ENCODE results near the gene TRIO. TPM values are rescaled to one million over a fixed set of nuclear protein-coding genes. Genes with fewer than 3 reads are reported as not detected.

Gene TRIO
- total and polyA plus RNA-seq, 2 donors (not counting 3 experiments of a cell fraction or from before 2014, with no cell fraction given), result 82.9 to 248 TPM

GRCh38 chr5:14506661-14507060, 363.5 kb downstream of the TRIO start:
- no peaks in the 10 kb centered on the region for H3K27me3 ChIP-seq (ENCODE audit: control insufficient read depth in 2 of 2, insufficient read depth in 2 of 2, low read length in 2 of 2)
- no peaks in the 10 kb centered on the region for H3K9me1 ChIP-seq (replicated peaks; ENCODE audit: control insufficient read depth, extremely low read depth, insufficient read depth, low read length)
- no TSS peak for BruUV-seq (replicated peaks)
- H4K20me1 ChIP-seq (replicated peaks; ENCODE audit: control insufficient read depth, extremely low read depth, insufficient read depth, low read length), result no peaks in the 10 kb centered on the region
- intact Hi-C loops (cut with micrococcal nuclease), result no loop called here
- no peak for FAIRE-seq
- ChIA-PET CTCF (interaction anchor here (3.3 kb wide), 1 partner anchor 142 kb away, joined by 11 read pairs; no protein-coding TSS in a partner anchor), POLR2A (no interaction called here)
- H3K79me2 ChIP-seq (ENCODE audit: control insufficient read depth, insufficient read depth, low read length), result no peaks in the 10 kb centered on the region
- H3K27ac ChIP-seq (ENCODE audit: insufficient read depth, low read depth, low read length), result no peak overlapping the region
- H3K4me1 ChIP-seq (ENCODE audit: control insufficient read depth, extremely low read depth, insufficient read depth, low read length), result no peaks in the 10 kb centered on the region
- H2AFZ ChIP-seq (ENCODE audit: low read depth, low read length), result no peak overlapping the region
- no peak for TF ChIP-seq MAX (IDR thresholded peaks at IDR 0.05; ENCODE audit: insufficient read depth, insufficient read length)
- no peak for TF ChIP-seq GATA2 (IDR thresholded peaks at IDR 0.05; ENCODE audit: insufficient read depth, insufficient read length, low read depth, low read length)
- TF ChIP-seq POLR2AphosphoS5 (IDR thresholded peaks at IDR 0.05; ENCODE audit: insufficient read depth, low read depth, low read length), result no peak
- no peak for TF ChIP-seq MYC (IDR thresholded peaks at IDR 0.05; ENCODE audit: low read depth, low read length)
- no peak for TF ChIP-seq CTCF (IDR thresholded peaks at IDR 0.05; ENCODE audit: extremely low read depth in 1 of 2, insufficient read depth in 1 of 2, low read depth in 1 of 2, low read length in 2 of 2)
- TF ChIP-seq JUN (IDR thresholded peaks at IDR 0.05; ENCODE audit: borderline replicate concordance, insufficient read depth, insufficient read length, low read depth), result no peak
- no peak overlapping the region for H3K4me3 ChIP-seq (replicated peaks in 1 of 3; ENCODE audit: insufficient read depth in 1 of 3, low read depth in 1 of 3, low read length in 3 of 3)
- no peak overlapping the region for H3K9ac ChIP-seq (replicated peaks; ENCODE audit: extremely low read depth, insufficient read depth, low read length)
- no peaks in the 10 kb centered on the region for H3K9me3 ChIP-seq (replicated peaks; ENCODE audit: control insufficient read depth, insufficient read depth, low read length)
- no peak for DNase-seq (ENCODE audit: low read depth, low spot score)
- H3K4me2 ChIP-seq (ENCODE audit: insufficient read depth, low read length), result no peak overlapping the region
- H3K36me3 ChIP-seq (ENCODE audit: control insufficient read depth in 2 of 2, extremely low read depth in 1 of 2, insufficient read depth in 2 of 2, low read length in 2 of 2), result peaks cover 14 to 45% of the 10 kb centered on the region in 2 experiments
- dilution Hi-C loops (cut with MboI; ENCODE audit: extremely low pct_ligation_motif_present, low sequenced_read_pairs), result no loop called here
